A549 (cell line): ENCODE results near the gene FAM50B. TPM values are rescaled to one million over a fixed set of nuclear protein-coding genes. Genes with fewer than 3 reads are reported as not detected.

Source experiments
- ATAC-seq, 2 experiments: fragments of 200-7000 bp in 1 of 2; fragments of >200 bp in 1 of 2; cut with Nextera tagmentation in 1 of 2; cut with Tn5 transposase in 1 of 2; 3 replicates each; pipeline versions ENCODE4 v1.8.0 to v1.9.1; 2018 to 2020; ENCODE audit warnings: mild to moderate bottlenecking in 1 of 2, moderate library complexity in 1 of 2
- CTCF ChIA-PET: fragments of 300-600 bp; sonication (Branson Sonifier 250); formaldehyde crosslinking; extraction: SDS; loops from one replicate; lab custom pipeline; 2021; ENCODE audit warnings: antibody characterized with exemption, inconsistent platforms; lab: Yijun Ruan, JAX
- POLR2A ChIA-PET: fragments of 350-600 bp; formaldehyde crosslinking; extraction: SDS; loops from one replicate; lab custom pipeline; 2021; ENCODE audit warnings: antibody characterized with exemption, inconsistent platforms; lab: Yijun Ruan, JAX
- DNase-seq, 2 experiments: peaks; one replicate each; pipeline versions ENCODE4 v3.0.0 to v3.0.0-alpha.2; 2011 to 2016; ENCODE audit warnings: low read depth in 1 of 2, low spot score in 1 of 2
- FAIRE-seq: peaks from 2 replicates; lab custom pipeline; 2011; peaks lifted over from hg19 to GRCh38; lab: Jason Lieb, UNC
- H3K27ac ChIP-seq, 2 experiments: fragments of >200 bp; sonication (Bioruptor Twin); formaldehyde crosslinking; 3 replicates each; pipeline ENCODE4 v1.5.1; 2016 to 2017
- H3K4me1 ChIP-seq: fragments of >200 bp; sonication (Bioruptor Twin); formaldehyde crosslinking; 3 replicates; pipeline ENCODE4 v1.6.1; 2016
- H3K4me2 ChIP-seq: fragments of >200 bp; sonication (Bioruptor Twin); formaldehyde crosslinking; 3 replicates; pipeline ENCODE4 v1.6.1; 2016
- H3K4me3 ChIP-seq: fragments of >200 bp; sonication (Bioruptor Twin); formaldehyde crosslinking; 3 replicates; pipeline ENCODE4 v1.5.1; 2016
- H3K9me3 ChIP-seq: fragments of >200 bp; sonication (Bioruptor Twin); formaldehyde crosslinking; 3 replicates; pipeline ENCODE4 v1.6.1; 2016
- BHLHE40 ChIP-seq: IDR thresholded peaks from 2 replicates; pipeline ENCODE4 v1.6.1; 2012; ENCODE audit warnings: low read depth, low read length, inconsistent platforms
- CBX2 ChIP-seq: fragments of 200-600 bp; sonication (generic); IDR thresholded peaks from 2 replicates; pipeline ENCODE4 v1.6.1; 2016; ENCODE audit warnings: low read depth, mild to moderate bottlenecking, borderline replicate concordance
- CHD4 ChIP-seq: fragments of 200-600 bp; sonication (generic); IDR thresholded peaks from 2 replicates; pipeline ENCODE4 v1.6.1; 2016; ENCODE audit warnings: antibody characterized with exemption, mild to moderate bottlenecking, borderline replicate concordance
- E2F6 ChIP-seq: IDR thresholded peaks from 2 replicates; pipeline ENCODE4 v1.6.1; 2012; ENCODE audit warnings: low read depth, borderline replicate concordance
- EHMT2 ChIP-seq: fragments of 200-600 bp; sonication (generic); IDR thresholded peaks from 2 replicates; pipeline ENCODE4 v1.6.1; 2016; ENCODE audit warnings: antibody characterized with exemption, low read depth, mild to moderate bottlenecking, moderate library complexity
- ESRRA ChIP-seq: fragments of 150-350 bp; IDR thresholded peaks from 2 replicates; pipeline ENCODE4 v1.6.1; 2014; ENCODE audit warnings: mild to moderate bottlenecking, low read length, borderline replicate concordance
- FOSB ChIP-seq: fragments of 250-450 bp; sonication (Bioruptor Pico); IDR thresholded peaks from 2 replicates; pipeline ENCODE4 v1.5.0; 2020; ENCODE audit warnings: mild to moderate bottlenecking, moderate library complexity
- FOSL2 ChIP-seq, 2 experiments: fragments of 450-650 bp in 1 of 2; fragments of >200 bp in 1 of 2; sonication (Bioruptor Twin) in 1 of 2; formaldehyde crosslinking; IDR thresholded peaks; 2 replicates each; pipeline versions ENCODE4 v1.5.0 to v1.6.1; 2016 to 2020; ENCODE audit warnings: mild to moderate bottlenecking in 1 of 2, moderate library complexity in 1 of 2
- HDAC2 ChIP-seq: fragments of 200-600 bp; sonication (generic); IDR thresholded peaks from 2 replicates; pipeline ENCODE4 v1.6.1; 2016
- HEYL ChIP-seq: fragments of 250-450 bp; sonication (Bioruptor Pico); IDR thresholded peaks from 2 replicates; pipeline ENCODE4 v1.8.0; 2021; ENCODE audit warnings: mild to moderate bottlenecking, moderate library complexity
- HOXA7 ChIP-seq: fragments of 250-450 bp; sonication (Bioruptor Pico); IDR thresholded peaks from 2 replicates; pipeline ENCODE4 v1.5.0; 2020; ENCODE audit warnings: mild to moderate bottlenecking, moderate library complexity
- JUN ChIP-seq, 2 experiments: fragments of >200 bp; sonication (Bioruptor Twin); formaldehyde crosslinking; IDR thresholded peaks; 2 replicates in 1 of 2; 3 replicates in 1 of 2; pipeline ENCODE4 v1.6.1; 2016 to 2017
- JUNB ChIP-seq: fragments of >200 bp; sonication (Bioruptor Twin); formaldehyde crosslinking; IDR thresholded peaks from 2 replicates; pipeline ENCODE4 v1.6.1; 2016
- KDM1A ChIP-seq: fragments of 200-600 bp; sonication (generic); IDR thresholded peaks from 2 replicates; pipeline ENCODE4 v1.6.1; 2016; ENCODE audit warnings: low read depth, mild to moderate bottlenecking
- MAFK ChIP-seq: fragments of 450-650 bp; IDR thresholded peaks from 2 replicates; pipeline ENCODE4 v1.6.1; 2014; ENCODE audit not compliant: partially characterized antibody
- MAZ ChIP-seq: fragments of 150-350 bp; IDR thresholded peaks from 2 replicates; pipeline ENCODE4 v1.6.1; 2014; ENCODE audit warnings: antibody characterized with exemption, low read depth, low read length, borderline replicate concordance
- PHF8 ChIP-seq: fragments of 200-600 bp; sonication (generic); IDR thresholded peaks from 2 replicates; pipeline ENCODE4 v1.6.1; 2016; ENCODE audit warnings: low read depth, mild to moderate bottlenecking, antibody characterized with exemption, moderate library complexity, borderline replicate concordance
- POLR2AphosphoS2 ChIP-seq: conservative IDR thresholded peaks from 2 replicates; pipeline ENCODE4 v1.6.1; 2012; ENCODE audit warnings: low read length, improper control_type of control experiment, inconsistent platforms
- RAD21 ChIP-seq, 2 experiments: fragments of >200 bp in 1 of 2; sonication (Bioruptor Twin) in 1 of 2; formaldehyde crosslinking in 1 of 2; IDR thresholded peaks in 1 of 2; conservative IDR thresholded peaks in 1 of 2; 2 replicates in 1 of 2; 3 replicates in 1 of 2; pipeline ENCODE4 v1.6.1; 2012 to 2018; ENCODE audit warnings: inconsistent platforms in 1 of 2
- RARB ChIP-seq: fragments of 250-450 bp; sonication (Bioruptor Pico); IDR thresholded peaks from 2 replicates; pipeline ENCODE4 v1.8.0; 2021; ENCODE audit warnings: mild to moderate bottlenecking, moderate library complexity
- RNF2 ChIP-seq: fragments of 200-600 bp; sonication (generic); IDR thresholded peaks from 2 replicates; pipeline ENCODE4 v1.6.1; 2016; ENCODE audit warnings: low read depth, mild to moderate bottlenecking, antibody characterized with exemption, moderate library complexity, borderline replicate concordance
- SMC3 ChIP-seq: fragments of >200 bp; sonication (Bioruptor Twin); formaldehyde crosslinking; IDR thresholded peaks from 3 replicates; pipeline ENCODE4 v1.6.1; 2018; ENCODE audit warnings: inconsistent platforms
- SREBF2 ChIP-seq: fragments of 450-650 bp; IDR thresholded peaks from 2 replicates; pipeline ENCODE4 v1.6.1; 2014; ENCODE audit warnings: mild to moderate bottlenecking, moderate library complexity
- TFCP2L1 ChIP-seq: fragments of 250-450 bp; sonication (Bioruptor Pico); IDR thresholded peaks from 2 replicates; pipeline ENCODE4 v1.5.0; 2021; ENCODE audit warnings: mild to moderate bottlenecking
- ZFP36 ChIP-seq: fragments of 450-650 bp; IDR thresholded peaks from 2 replicates; pipeline ENCODE4 v1.6.1; 2014; ENCODE audit warnings: borderline replicate concordance; ENCODE audit not compliant: partially characterized antibody
- ZSCAN20 ChIP-seq: fragments of 250-450 bp; sonication (Bioruptor Pico); IDR thresholded peaks from 2 replicates; pipeline ENCODE4 v1.8.0; 2022; ENCODE audit warnings: mild to moderate bottlenecking, moderate library complexity
- WGBS: methylation state at CpG from one replicate; pipeline ENCODE4 v1.1.6; 2017; ENCODE audit errors: missing lambda C conversion rate; 5-methylcytosine and 5-hydroxymethylcytosine counted together
- polyA plus RNA-seq, 4 experiments: library from polyadenylated mRNA; depleted of rRNA in 3 of 4; stranded (reverse); fragments of >200 nt; fragmentation: RNase III in 1 of 4; extraction: RNeasy Plus Mini Kit Qiagen cat#74134 plus additional on column Dnase treatment in 1 of 4; gene quantifications; 2 replicates in 3 of 4; 3 replicates in 1 of 4; pipeline ENCODE4 v1.2.3, GENCODE V29; 2011 to 2017
- TF ChIP-seq, protein P1 (sequence below): fragments of >200 bp; sonication (Bioruptor Twin); formaldehyde crosslinking; IDR thresholded peaks from 2 replicates; pipeline ENCODE4 v1.6.1; 2016
- TF ChIP-seq, protein P2 (sequence below): IDR thresholded peaks from 2 replicates; pipeline ENCODE4 v1.6.1; 2012
- TF ChIP-seq, protein P3 (sequence below): fragments of 200-600 bp; sonication (generic); IDR thresholded peaks from 2 replicates; pipeline ENCODE4 v1.6.1; 2016; ENCODE audit warnings: antibody characterized with exemption, mild to moderate bottlenecking, moderate library complexity

FAM50B gene
- polyA plus RNA-seq, 2 of the 4 experiments (the other 2 are of a cell fraction), result 5.1 to 6.4 TPM

DNA sequence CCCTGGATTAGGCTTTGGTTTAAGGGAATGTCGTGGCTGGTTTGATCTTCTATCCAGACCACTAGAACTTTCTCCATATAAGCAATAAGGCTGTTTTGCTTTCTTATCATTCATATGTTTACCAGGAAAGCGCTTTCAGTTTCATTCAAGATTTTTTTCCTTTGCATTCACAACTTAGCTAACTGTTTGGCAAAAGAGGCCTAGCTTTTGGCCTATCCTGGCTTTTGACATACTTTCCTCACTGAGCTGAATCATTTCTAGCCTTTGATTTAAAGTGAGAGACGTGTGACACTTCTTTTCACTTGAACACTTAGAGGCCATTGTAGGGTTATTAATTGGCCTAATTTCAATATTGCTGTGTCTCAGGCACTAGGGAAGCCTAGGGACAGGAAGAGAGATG, 1.7 kb upstream of the FAM50B start:
- POLR2A ChIA-PET, result no interaction called here
- ATAC-seq (no peak), DNase-seq (no peak), FAIRE-seq (no peak)
- CTCF ChIA-PET, result interaction anchor here (1.0 to 7.0 kb wide), 10 partner anchors 15 to 150 kb away, joined by 3 to 97 read pairs (median 14); no protein-coding TSS in a partner anchor
- no peak for TF ChIP-seq FOSB
- Histone ChIP-seq H3K27ac (no peak overlapping the region), H3K4me3 (no peak overlapping the region), H3K9me3 (no peaks in the 10 kb centered on the region), H3K4me1 (peaks cover 16% of the 10 kb centered on the region), H3K4me2 (no peak overlapping the region)
- 89% methylated on average over 3 of the region's 3 CpGs for WGBS

- H3K4me2 ChIP-seq, result peak overlapping the region; percentile 51
- 93% methylated on average over 9 of the region's 9 CpGs for WGBS
- ChIA-PET POLR2A (interaction anchor here (0.6 to 1.5 kb wide), 7 partner anchors 36 to 392 kb away, joined by 3 to 6 read pairs (median 5); partner anchors contain the start of gene SLC22A23), CTCF (interaction anchor here (0.6 to 7.0 kb wide), 74 partner anchors 8 to 733 kb away, joined by 3 to 97 read pairs (median 6); a partner anchor contains a TSS)
- peaks cover 8% of the 10 kb centered on the region for H3K4me1 ChIP-seq
- H3K4me3 ChIP-seq, result peak overlapping the region; percentile 38
- no peak for FAIRE-seq
- peak overlapping the region; percentile 81 to 91 for H3K27ac ChIP-seq
- ATAC-seq, result peak; percentile 12 to 48; a peak in 4 of 6 replicates
- H3K9me3 ChIP-seq, result no peaks in the 10 kb centered on the region
- TF ChIP-seq POLR2AphosphoS2 (no peak), RARB (CRISPR knock-in tag) (no peak), JUN (IDR thresholded peaks at IDR 0.05) (no peak), ZFP36 (no peak), RNF2 (no peak), MAFK (no peak), HDAC2 (no peak), ESRRA (no peak), ZSCAN20 (CRISPR knock-in tag) (no peak), HOXA7 (CRISPR knock-in tag) (no peak), FOSB (no peak), KDM1A (no peak), EHMT2 (no peak), E2F6 (no peak), SMC3 (no peak)
- DNase-seq, result no peak
Measured at GRCh38 chr6:3848380-3848779, 793 bp upstream of the FAM50B start.

GRCh38 chr6:3849681-3850450, 693 bp downstream of the FAM50B start:
- ChIA-PET POLR2A (interaction anchor here (0.6 to 1.5 kb wide), 6 partner anchors 37 to 141 kb away, joined by 3 to 6 read pairs (median 5); no protein-coding TSS in a partner anchor), CTCF (interaction anchor here (0.7 to 7.0 kb wide), 62 partner anchors 8 to 1233 kb away, joined by 3 to 97 read pairs (median 7); a partner anchor contains a TSS)
- H3K9me3 ChIP-seq, result no peaks in the 10 kb centered on the region
- peak overlapping the region; percentile 63 for H3K4me2 ChIP-seq
- peak overlapping the region; percentile 81 to 91 for H3K27ac ChIP-seq
- no peak for DNase-seq
- H3K4me1 ChIP-seq, result no peaks in the 10 kb centered on the region
- H3K4me3 ChIP-seq, result peak overlapping the region; percentile 37
- no peak for ATAC-seq
- TF ChIP-seq, protein P1, sequence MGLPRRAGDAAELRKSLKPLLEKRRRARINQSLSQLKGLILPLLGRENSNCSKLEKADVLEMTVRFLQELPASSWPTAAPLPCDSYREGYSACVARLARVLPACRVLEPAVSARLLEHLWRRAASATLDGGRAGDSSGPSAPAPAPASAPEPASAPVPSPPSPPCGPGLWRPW, result no peak
- TF ChIP-seq CBX2 (no peak), MAFK (no peak), BHLHE40 (no peak), JUNB (no peak), CHD4 (no peak), MAZ (no peak), PHF8 (no peak), SREBF2 (no peak), HEYL (CRISPR knock-in tag) (no peak), JUN (IDR thresholded peaks at IDR 0.05) (no peak), FOSL2 (IDR thresholded peaks at IDR 0.05) (no peak), FOSL2 (CRISPR knock-in tag; IDR thresholded peaks at IDR 0.05) (no peak), RAD21 (conservative IDR thresholded peaks at IDR 0.05 in 1 of 2, IDR thresholded peaks at IDR 0.05 in 1 of 2) (no peak), TFCP2L1 (CRISPR knock-in tag) (no peak)
- TF ChIP-seq, protein P2, sequence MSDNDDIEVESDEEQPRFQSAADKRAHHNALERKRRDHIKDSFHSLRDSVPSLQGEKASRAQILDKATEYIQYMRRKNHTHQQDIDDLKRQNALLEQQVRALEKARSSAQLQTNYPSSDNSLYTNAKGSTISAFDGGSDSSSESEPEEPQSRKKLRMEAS, result no peak
- TF ChIP-seq, protein P3, sequence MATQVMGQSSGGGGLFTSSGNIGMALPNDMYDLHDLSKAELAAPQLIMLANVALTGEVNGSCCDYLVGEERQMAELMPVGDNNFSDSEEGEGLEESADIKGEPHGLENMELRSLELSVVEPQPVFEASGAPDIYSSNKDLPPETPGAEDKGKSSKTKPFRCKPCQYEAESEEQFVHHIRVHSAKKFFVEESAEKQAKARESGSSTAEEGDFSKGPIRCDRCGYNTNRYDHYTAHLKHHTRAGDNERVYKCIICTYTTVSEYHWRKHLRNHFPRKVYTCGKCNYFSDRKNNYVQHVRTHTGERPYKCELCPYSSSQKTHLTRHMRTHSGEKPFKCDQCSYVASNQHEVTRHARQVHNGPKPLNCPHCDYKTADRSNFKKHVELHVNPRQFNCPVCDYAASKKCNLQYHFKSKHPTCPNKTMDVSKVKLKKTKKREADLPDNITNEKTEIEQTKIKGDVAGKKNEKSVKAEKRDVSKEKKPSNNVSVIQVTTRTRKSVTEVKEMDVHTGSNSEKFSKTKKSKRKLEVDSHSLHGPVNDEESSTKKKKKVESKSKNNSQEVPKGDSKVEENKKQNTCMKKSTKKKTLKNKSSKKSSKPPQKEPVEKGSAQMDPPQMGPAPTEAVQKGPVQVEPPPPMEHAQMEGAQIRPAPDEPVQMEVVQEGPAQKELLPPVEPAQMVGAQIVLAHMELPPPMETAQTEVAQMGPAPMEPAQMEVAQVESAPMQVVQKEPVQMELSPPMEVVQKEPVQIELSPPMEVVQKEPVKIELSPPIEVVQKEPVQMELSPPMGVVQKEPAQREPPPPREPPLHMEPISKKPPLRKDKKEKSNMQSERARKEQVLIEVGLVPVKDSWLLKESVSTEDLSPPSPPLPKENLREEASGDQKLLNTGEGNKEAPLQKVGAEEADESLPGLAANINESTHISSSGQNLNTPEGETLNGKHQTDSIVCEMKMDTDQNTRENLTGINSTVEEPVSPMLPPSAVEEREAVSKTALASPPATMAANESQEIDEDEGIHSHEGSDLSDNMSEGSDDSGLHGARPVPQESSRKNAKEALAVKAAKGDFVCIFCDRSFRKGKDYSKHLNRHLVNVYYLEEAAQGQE, result no peak
- TF ChIP-seq, all 56 proteins: peak for 0
- WGBS, result 88% methylated on average over 45 of the region's 73 CpGs
- no peak for FAIRE-seq
